HepG2 (cell line): Measurements from ENCODE around the gene EIF4E. TPM values are rescaled to one million over a fixed set of nuclear protein-coding genes. Genes with fewer than 3 reads are reported as not detected.

Source experiments
- AFF4 ChIP-seq: sonication (generic); formaldehyde crosslinking; IDR thresholded peaks from 2 replicates; pipeline ENCODE4 v1.4.0; 2020; ENCODE audit warnings: missing genetic modification reagents
- ATM ChIP-seq: fragments of 450-650 bp; IDR thresholded peaks from 2 replicates; pipeline ENCODE4 v1.7.1; 2017; ENCODE audit warnings: mild to moderate bottlenecking, borderline replicate concordance
- BATF2 ChIP-seq: sonication (generic); formaldehyde crosslinking; IDR thresholded peaks from 2 replicates; pipeline ENCODE4 v1.8.0; 2022; ENCODE audit warnings: mild to moderate bottlenecking, missing genetic modification reagents, moderate library complexity
- BCLAF1 ChIP-seq: fragments of 450-650 bp; IDR thresholded peaks from 2 replicates; pipeline ENCODE4 v1.6.1; 2017; ENCODE audit warnings: mild to moderate bottlenecking
- CREB1 ChIP-seq, 2 experiments: fragments of 450-650 bp in 1 of 2; IDR thresholded peaks; 2 replicates each; pipeline ENCODE4 v1.6.1; 2016 to 2017; ENCODE audit warnings: control low read depth in 1 of 2, mild to moderate bottlenecking in 1 of 2, missing compliant biosample characterization in 1 of 2, missing genetic modification characterization in 1 of 2
- CREM ChIP-seq, 2 experiments: sonication (generic) in 1 of 2; formaldehyde crosslinking in 1 of 2; IDR thresholded peaks; 2 replicates each; pipeline versions ENCODE4 v1.4.0 to v1.6.1; 2016 to 2020; ENCODE audit warnings: antibody characterized with exemption in 1 of 2, mild to moderate bottlenecking in 1 of 2, missing genetic modification reagents in 1 of 2
- CSRNP1 ChIP-seq: sonication (generic); formaldehyde crosslinking; IDR thresholded peaks from 2 replicates; pipeline ENCODE4 v1.8.1; 2023; ENCODE audit warnings: mild to moderate bottlenecking, missing genetic modification reagents
- KAT7 ChIP-seq: IDR thresholded peaks from 2 replicates; pipeline ENCODE4 v1.6.1; 2018; ENCODE audit warnings: borderline replicate concordance, missing compliant biosample characterization
- MAZ ChIP-seq, 2 experiments: sonication (generic) in 1 of 2; formaldehyde crosslinking in 1 of 2; IDR thresholded peaks; 2 replicates each; pipeline versions ENCODE4 v1.5.0 to v1.6.1; 2012 to 2020; ENCODE audit warnings: low read depth in 2 of 2, mild to moderate bottlenecking in 2 of 2, borderline replicate concordance in 1 of 2, improper control_type of control experiment in 1 of 2, low read length in 1 of 2, missing genetic modification reagents in 1 of 2, moderate library complexity in 1 of 2
- MTA3 ChIP-seq: sonication (generic); formaldehyde crosslinking; IDR thresholded peaks from 2 replicates; pipeline ENCODE4 v1.4.0; 2020; ENCODE audit warnings: missing genetic modification reagents
- POLR2A ChIP-seq, 2 experiments: IDR thresholded peaks; 2 replicates each; pipeline ENCODE4 v1.6.1; 2011; ENCODE audit warnings: low read depth in 2 of 2, low read length in 2 of 2, mild to moderate bottlenecking in 1 of 2, moderate library complexity in 1 of 2; ENCODE audit not compliant: insufficient read depth in 1 of 2
- SMAD1 ChIP-seq: sonication (generic); formaldehyde crosslinking; IDR thresholded peaks from 2 replicates; pipeline ENCODE4 v1.4.0; 2020; ENCODE audit warnings: missing genetic modification reagents, low read depth, mild to moderate bottlenecking, borderline replicate concordance
- TAF1 ChIP-seq: sonication (generic); formaldehyde crosslinking; IDR thresholded peaks from 2 replicates; pipeline ENCODE4 v1.4.0; 2020; ENCODE audit warnings: missing genetic modification reagents
- ZBTB38 ChIP-seq: sonication (generic); formaldehyde crosslinking; IDR thresholded peaks from 2 replicates; pipeline ENCODE4 v1.5.1; 2020; ENCODE audit warnings: mild to moderate bottlenecking, missing genetic modification reagents
- ZFP62 ChIP-seq: sonication (generic); formaldehyde crosslinking; IDR thresholded peaks from 2 replicates; pipeline ENCODE4 v1.4.0; 2020; ENCODE audit warnings: missing genetic modification reagents
- ZNF292 ChIP-seq: sonication (generic); formaldehyde crosslinking; IDR thresholded peaks from 2 replicates; pipeline ENCODE4 v1.8.1; 2022; ENCODE audit warnings: mild to moderate bottlenecking, low read depth, missing genetic modification reagents, borderline replicate concordance
- ZNF546 ChIP-seq: sonication (generic); formaldehyde crosslinking; conservative IDR thresholded peaks from 2 replicates; pipeline ENCODE4 v1.8.1; 2023; ENCODE audit warnings: mild to moderate bottlenecking, missing genetic modification reagents
- ZNF737 ChIP-seq: sonication (generic); formaldehyde crosslinking; IDR thresholded peaks from 2 replicates; pipeline ENCODE4 v1.5.0; 2020; ENCODE audit warnings: missing genetic modification reagents, mild to moderate bottlenecking, borderline replicate concordance
- ZSCAN22 ChIP-seq: sonication (generic); formaldehyde crosslinking; IDR thresholded peaks from 2 replicates; pipeline ENCODE4 v1.4.0; 2020; ENCODE audit warnings: mild to moderate bottlenecking, missing genetic modification reagents
- polyA plus RNA-seq, 8 experiments: library from polyadenylated mRNA; depleted of rRNA in 3 of 8; stranded (reverse) in 7 of 8; unstranded in 1 of 8; fragments of >200 nt; fragmentation: Illumina TruSeq in 4 of 8; extraction: Trizol in 4 of 8; gene quantifications; 2 replicates each; pipeline versions ENCODE4 v1.2.1 to v1.2.3, GENCODE V29; 2011 to 2016; ENCODE audit warnings: low read depth in 4 of 8, missing spikeins in 1 of 8, mixed read lengths in 1 of 8; ENCODE audit not compliant: insufficient read depth in 1 of 8
- total RNA-seq, 5 experiments: library from RNA; depleted of rRNA; stranded (reverse); fragments of >200 nt; fragmentation: Illumina TruSeq; extraction: Trizol; gene quantifications; 2 replicates each; pipeline ENCODE4 v1.2.3, GENCODE V29; 2016; ENCODE audit warnings: low read depth in 1 of 5

The EIF4E gene
- total and polyA plus RNA-seq, 2 of the 13 experiments (the other 11 are each of a cell fraction or from before 2014, with no cell fraction given) = 50.8 to 194 TPM

- TF ChIP-seq BCLAF1 = no peak
- peak; percentile 49 to 67; a peak in 3 of 4 replicates for TF ChIP-seq POLR2A (IDR thresholded peaks at IDR 0.05; ENCODE audit: insufficient read depth in 1 of 2, low read depth in 2 of 2, low read length in 2 of 2)
- TF ChIP-seq AFF4 (CRISPR knock-in tag) = no peak
- no peak for TF ChIP-seq ZFP62 (CRISPR knock-in tag)
- TF ChIP-seq ZNF546 (CRISPR knock-in tag) = peak; percentile 5; the same call in 1 of the 2 replicates
- TF ChIP-seq ZNF737 = peak; percentile 78; the same call in 1 of the 2 replicates
- 0 out of 2 replicates have a peak, but pooled peaks have one; percentile 14 for TF ChIP-seq ZNF292 (CRISPR knock-in tag)
- TF ChIP-seq KAT7 (CRISPR knock-in tag) = 0 out of 2 replicates have a peak, but pooled peaks have one; percentile 56
- TF ChIP-seq ZBTB38 (CRISPR knock-in tag) = no peak; the same call in 1 of the 2 replicates
- peak; percentile 30; the same call in 1 of the 2 replicates for TF ChIP-seq CREB1 (IDR thresholded peaks at IDR 0.05)
- peak; percentile 56; the same call in 1 of the 2 replicates for TF ChIP-seq CREB1 (CRISPR knock-in tag; IDR thresholded peaks at IDR 0.05)
- TF ChIP-seq MTA3 (CRISPR knock-in tag) = no peak
- peak; percentile 46; the same call in 1 of the 2 replicates for TF ChIP-seq CSRNP1
- TF ChIP-seq ZSCAN22 = no peak
- peak; percentile 79 for TF ChIP-seq MAZ (IDR thresholded peaks at IDR 0.05; ENCODE audit: borderline replicate concordance, low read depth, low read length)
- peak; percentile 94 for TF ChIP-seq MAZ (CRISPR knock-in tag; IDR thresholded peaks at IDR 0.05; ENCODE audit: low read depth)
- peak; percentile 75 for TF ChIP-seq TAF1 (CRISPR knock-in tag)
- peak; percentile 72 for TF ChIP-seq CREM (IDR thresholded peaks at IDR 0.05)
- TF ChIP-seq CREM (CRISPR knock-in tag; IDR thresholded peaks at IDR 0.05) = no peak
- TF ChIP-seq SMAD1 = no peak
- TF ChIP-seq BATF2 = no peak
- TF ChIP-seq ATM = no peak
These were observed at the start of gene EIF4E (continued) for GRCh38 chr4:98928505-98929340.
